ENCODE measurements around the gene NRXN3. TPM values are rescaled to one million over a fixed set of nuclear protein-coding genes. Genes with fewer than 3 reads are reported as not detected.

The NRXN3 gene
- total RNA-seq, 2 donors from 2014 or later, result 1.3 to 2.3 TPM

DNA sequence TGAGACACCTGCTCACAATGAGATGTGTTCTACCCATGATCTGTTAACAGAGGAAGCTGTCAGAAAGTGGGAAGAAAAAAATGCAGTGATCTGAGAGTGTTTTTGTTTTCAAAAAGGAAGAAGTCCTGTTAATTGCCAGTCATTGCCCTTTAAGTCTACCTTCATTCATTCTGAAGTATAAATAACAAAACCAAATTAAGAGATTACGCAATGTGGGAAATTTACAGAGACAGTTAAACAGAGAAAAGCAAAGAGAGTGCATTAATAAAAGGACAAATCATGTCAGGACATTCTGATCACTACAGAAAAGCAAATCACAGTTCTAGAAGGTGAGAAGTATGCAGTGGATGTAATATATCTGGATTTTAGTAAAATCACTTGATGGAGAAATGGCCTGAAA, 154.2 kb downstream of the NRXN3 start:
- no peaks in the 10 kb centered on the region for H3K27me3 ChIP-seq
- 86 to 89% methylated on average over 1 of the region's 1 CpG for WGBS, 2 donors
- ATAC-seq (no peak), DNase-seq (no peak)
- no peaks in the 10 kb centered on the region for H3K4me1 ChIP-seq
- H3K9me3 ChIP-seq, result no peaks in the 10 kb centered on the region
- H3K4me3 ChIP-seq, result no peak overlapping the region
- intact Hi-C loops (cut with DNase I), result no loop called here
- no peak overlapping the region for H3K27ac ChIP-seq
- TF ChIP-seq POLR2A (IDR thresholded peaks at IDR 0.05), result no peak
- TF ChIP-seq, protein P1, sequence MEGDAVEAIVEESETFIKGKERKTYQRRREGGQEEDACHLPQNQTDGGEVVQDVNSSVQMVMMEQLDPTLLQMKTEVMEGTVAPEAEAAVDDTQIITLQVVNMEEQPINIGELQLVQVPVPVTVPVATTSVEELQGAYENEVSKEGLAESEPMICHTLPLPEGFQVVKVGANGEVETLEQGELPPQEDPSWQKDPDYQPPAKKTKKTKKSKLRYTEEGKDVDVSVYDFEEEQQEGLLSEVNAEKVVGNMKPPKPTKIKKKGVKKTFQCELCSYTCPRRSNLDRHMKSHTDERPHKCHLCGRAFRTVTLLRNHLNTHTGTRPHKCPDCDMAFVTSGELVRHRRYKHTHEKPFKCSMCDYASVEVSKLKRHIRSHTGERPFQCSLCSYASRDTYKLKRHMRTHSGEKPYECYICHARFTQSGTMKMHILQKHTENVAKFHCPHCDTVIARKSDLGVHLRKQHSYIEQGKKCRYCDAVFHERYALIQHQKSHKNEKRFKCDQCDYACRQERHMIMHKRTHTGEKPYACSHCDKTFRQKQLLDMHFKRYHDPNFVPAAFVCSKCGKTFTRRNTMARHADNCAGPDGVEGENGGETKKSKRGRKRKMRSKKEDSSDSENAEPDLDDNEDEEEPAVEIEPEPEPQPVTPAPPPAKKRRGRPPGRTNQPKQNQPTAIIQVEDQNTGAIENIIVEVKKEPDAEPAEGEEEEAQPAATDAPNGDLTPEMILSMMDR (IDR thresholded peaks at IDR 0.05), result no peak
- H3K36me3 ChIP-seq (replicated peaks in 1 of 2; ENCODE audit: insufficient read depth in 1 of 2, low read depth in 2 of 2), result no peaks in the 10 kb centered on the region

DNA sequence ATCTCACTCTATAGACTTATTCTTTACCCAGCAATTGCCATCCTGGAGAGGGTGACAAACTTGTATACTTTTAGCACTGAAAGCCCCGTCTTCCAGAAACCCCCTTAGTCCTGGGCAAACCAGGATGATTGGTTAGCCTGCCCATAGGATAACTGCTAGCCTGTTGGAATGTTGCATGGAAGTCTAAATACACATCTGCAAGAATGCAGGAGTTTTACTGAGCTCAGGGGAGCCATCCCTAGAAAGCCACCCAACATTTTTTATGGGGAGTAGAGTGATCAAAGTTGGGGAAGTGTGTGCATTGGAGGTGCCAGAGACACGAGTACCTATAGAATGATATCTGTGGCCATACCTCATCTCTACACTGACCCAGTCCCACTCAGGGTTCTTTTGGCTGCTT, 155.7 kb downstream of the NRXN3 start:
- H3K4me3 ChIP-seq, result no peak overlapping the region
- WGBS, 2 donors, result 37 to 63% methylated on average over 2 of the region's 2 CpGs
- no peak for TF ChIP-seq POLR2A (IDR thresholded peaks at IDR 0.05)
- TF ChIP-seq, protein P1 (IDR thresholded peaks at IDR 0.05), result no peak
- no peaks in the 10 kb centered on the region for H3K4me1 ChIP-seq
- intact Hi-C loops (cut with DNase I), result no loop called here
- ATAC-seq (no peak), DNase-seq (no peak)
- no peaks in the 10 kb centered on the region for H3K27me3 ChIP-seq
- H3K9me3 ChIP-seq, result no peaks in the 10 kb centered on the region
- H3K27ac ChIP-seq, result no peak overlapping the region
- no peaks in the 10 kb centered on the region for H3K36me3 ChIP-seq (replicated peaks in 1 of 2; ENCODE audit: insufficient read depth in 1 of 2, low read depth in 2 of 2)

GRCh38 chr14:78327426-78328221, 157.5 kb downstream of the NRXN3 start:
- H3K9me3 ChIP-seq, result no peaks in the 10 kb centered on the region
- H3K4me3 ChIP-seq, result no peak overlapping the region
- ATAC-seq, result no peak
- TF ChIP-seq, protein P1 (IDR thresholded peaks at IDR 0.05), result no peak
- no peak for TF ChIP-seq POLR2A (IDR thresholded peaks at IDR 0.05)
- WGBS, 2 donors, result 69 to 71% methylated on average over 7 of the region's 7 CpGs
- no peak overlapping the region for H3K27ac ChIP-seq
- H3K4me1 ChIP-seq, result no peaks in the 10 kb centered on the region
- DNase-seq, result no peak
- intact Hi-C loops (cut with DNase I), result no loop called here
- no peaks in the 10 kb centered on the region for H3K36me3 ChIP-seq (replicated peaks in 1 of 2; ENCODE audit: insufficient read depth in 1 of 2, low read depth in 2 of 2)
- no peaks in the 10 kb centered on the region for H3K27me3 ChIP-seq

DNA sequence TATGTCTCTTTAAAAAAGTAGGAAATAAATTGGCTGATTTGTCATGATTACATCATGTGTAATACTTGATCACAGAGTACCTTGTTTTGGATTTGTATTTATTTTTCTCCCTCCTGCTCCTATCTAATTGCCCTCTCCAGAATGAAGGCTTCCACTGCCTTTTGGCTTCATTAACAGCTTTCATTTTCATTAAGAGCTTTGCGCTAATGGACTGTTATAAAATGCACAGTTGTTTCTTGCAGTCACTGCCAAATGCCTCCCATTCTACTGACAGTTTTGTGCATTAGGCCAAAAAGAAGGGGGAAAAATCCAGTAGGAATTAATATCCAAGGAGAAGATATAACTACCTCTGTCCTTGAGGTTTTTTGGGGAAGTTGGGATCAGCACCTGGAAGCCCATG, 159.2 kb downstream of the NRXN3 start:
- TF ChIP-seq, protein P1 (IDR thresholded peaks at IDR 0.05), result no peak
- no peak for TF ChIP-seq POLR2A (IDR thresholded peaks at IDR 0.05)
- DNase-seq (no peak), ATAC-seq (no peak)
- Histone ChIP-seq H3K4me3 (no peak overlapping the region), H3K27me3 (no peaks in the 10 kb centered on the region), H3K9me3 (no peaks in the 10 kb centered on the region), H3K4me1 (no peaks in the 10 kb centered on the region), H3K27ac (no peak overlapping the region), H3K36me3 (replicated peaks in 1 of 2; ENCODE audit: insufficient read depth in 1 of 2, low read depth in 2 of 2) (no peaks in the 10 kb centered on the region)
- intact Hi-C loops (cut with DNase I), result no loop called here
- WGBS, 2 donors, result 90 to 94% methylated on average over 1 of the region's 1 CpG

GRCh38 chr14:78335531-78335930, 165.4 kb downstream of the NRXN3 start:
- 74% methylated on average over 2 of the region's 2 CpGs for WGBS, 2 donors
- Histone ChIP-seq H3K9me3 (no peaks in the 10 kb centered on the region), H3K27me3 (no peaks in the 10 kb centered on the region), H3K27ac (no peak overlapping the region), H3K4me3 (no peak overlapping the region), H3K36me3 (replicated peaks in 1 of 2; ENCODE audit: insufficient read depth in 1 of 2, low read depth in 2 of 2) (no peaks in the 10 kb centered on the region), H3K4me1 (no peaks in the 10 kb centered on the region)
- no peak for ATAC-seq
- DNase-seq, result no peak
- no peak for TF ChIP-seq POLR2A (IDR thresholded peaks at IDR 0.05)
- TF ChIP-seq, protein P1 (IDR thresholded peaks at IDR 0.05), result no peak
- intact Hi-C loops (cut with DNase I), result no loop called here

Data from body of pancreas (tissue), 4 donors.